ENCODE data around the gene KIAA2012. TPM values are rescaled to one million over a fixed set of nuclear protein-coding genes. Genes with fewer than 3 reads are reported as not detected.

The KIAA2012 gene
- polyA plus RNA-seq, 2 donors, result not detected

DNA sequence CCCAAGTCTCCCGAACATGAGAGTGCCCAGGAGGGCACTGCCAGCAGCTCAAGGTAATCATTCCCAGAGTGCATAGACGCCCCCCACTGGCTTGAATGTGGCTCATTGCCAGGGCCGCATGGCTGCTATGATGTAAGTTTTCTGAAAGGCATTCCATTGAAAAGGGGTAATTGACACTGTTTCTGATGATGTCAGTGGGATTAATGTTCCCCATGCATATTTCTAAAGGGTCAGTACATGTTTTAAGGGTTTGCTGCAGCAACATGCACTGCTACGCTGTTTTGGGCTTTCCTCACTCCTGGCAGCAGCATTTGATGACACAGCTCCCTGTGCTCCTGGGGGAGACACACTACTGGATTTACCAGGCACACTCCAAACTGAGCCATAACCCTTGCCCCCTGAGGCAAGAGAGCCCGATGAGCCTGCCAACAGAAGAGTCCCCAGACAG, 36.7 kb downstream of the KIAA2012 start:
- Histone ChIP-seq H3K9me3 (ENCODE audit: control insufficient read depth in 2 of 2, insufficient read depth in 1 of 2, low read depth in 1 of 2, low read length in 1 of 2) (no peaks in the 10 kb centered on the region), H3K36me3 (ENCODE audit: control insufficient read depth in 2 of 2, insufficient read depth in 2 of 2, low read length in 1 of 2) (no peaks in the 10 kb centered on the region), H3K27me3 (ENCODE audit: control insufficient read depth in 1 of 2, insufficient read depth in 2 of 2, low read length in 2 of 2) (no peaks in the 10 kb centered on the region), H3K4me1 (ENCODE audit: control insufficient read depth in 2 of 2, insufficient read depth in 2 of 2, low read length in 1 of 2) (peaks cover 0 to 4% of the 10 kb centered on the region in 2 donors), H3K27ac (ENCODE audit: low read depth in 2 of 2, low read length in 1 of 2) (no peak overlapping the region), H3K4me3 (ENCODE audit: low read depth in 1 of 2, low read length in 2 of 2) (no peak overlapping the region)
- WGBS, 2 donors, result 34 to 52% methylated on average over 5 of the region's 5 CpGs

DNA sequence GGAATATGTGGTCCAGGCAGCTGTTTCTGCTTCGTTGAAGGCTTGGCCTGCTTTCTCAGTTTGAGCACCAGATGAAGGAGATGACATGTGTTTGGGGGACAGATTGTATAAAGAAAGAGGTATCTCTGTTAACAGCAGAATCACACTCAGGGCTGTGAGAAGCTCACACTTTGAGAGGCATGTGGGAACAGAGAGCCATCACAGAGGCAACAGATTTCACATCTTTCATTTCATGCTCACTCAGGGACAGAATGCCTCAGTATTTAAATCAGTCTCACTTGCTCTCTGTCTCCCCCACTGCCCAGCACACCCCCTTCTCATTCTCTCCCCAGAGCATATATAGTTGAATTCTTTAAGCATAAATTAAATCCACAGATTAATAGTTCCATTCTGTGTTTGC, 37.4 kb downstream of the KIAA2012 start:
- H3K9me3 ChIP-seq (ENCODE audit: control insufficient read depth in 2 of 2, insufficient read depth in 1 of 2, low read depth in 1 of 2, low read length in 1 of 2), result no peaks in the 10 kb centered on the region
- 42 to 52% methylated on average over 1 of the region's 1 CpG for WGBS, 2 donors
- no peak overlapping the region for H3K4me3 ChIP-seq (ENCODE audit: low read depth in 1 of 2, low read length in 2 of 2)
- H3K27ac ChIP-seq (ENCODE audit: low read depth in 2 of 2, low read length in 1 of 2), result no peak overlapping the region
- no peaks in the 10 kb centered on the region for H3K27me3 ChIP-seq (ENCODE audit: control insufficient read depth in 1 of 2, insufficient read depth in 2 of 2, low read length in 2 of 2)
- H3K36me3 ChIP-seq (ENCODE audit: control insufficient read depth in 2 of 2, insufficient read depth in 2 of 2, low read length in 1 of 2), result no peaks in the 10 kb centered on the region
- peaks cover 0 to 4% of the 10 kb centered on the region in 2 donors for H3K4me1 ChIP-seq (ENCODE audit: control insufficient read depth in 2 of 2, insufficient read depth in 2 of 2, low read length in 1 of 2)

DNA sequence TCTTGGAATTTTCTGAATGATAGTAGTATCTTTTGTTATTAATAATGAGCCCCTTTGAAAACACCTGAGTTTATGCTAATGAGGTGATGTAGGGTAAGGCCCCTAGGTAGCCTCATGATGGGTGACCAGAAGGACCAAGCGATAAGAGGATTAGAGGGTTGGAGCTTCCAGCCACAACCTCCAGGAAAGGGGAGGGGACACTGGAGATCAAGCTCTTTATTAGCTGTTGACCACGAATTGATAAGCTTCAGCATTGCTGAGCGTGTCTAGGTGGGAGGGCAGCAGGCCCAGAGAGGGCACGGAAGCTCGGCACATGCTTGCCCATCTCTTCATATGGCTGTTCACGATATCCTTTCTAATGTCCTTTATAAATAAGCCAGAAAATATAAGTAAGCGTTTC, 39.0 kb downstream of the KIAA2012 start:
- no peak overlapping the region for H3K27ac ChIP-seq (ENCODE audit: low read depth in 2 of 2, low read length in 1 of 2)
- 87 to 96% methylated on average over 7 of the region's 7 CpGs for WGBS, 2 donors
- no peak overlapping the region for H3K4me3 ChIP-seq (ENCODE audit: low read depth in 1 of 2, low read length in 2 of 2)
- H3K4me1 ChIP-seq (ENCODE audit: control insufficient read depth in 2 of 2, insufficient read depth in 2 of 2, low read length in 1 of 2), result peaks cover 0 to 4% of the 10 kb centered on the region in 2 donors
- H3K27me3 ChIP-seq (ENCODE audit: control insufficient read depth in 1 of 2, insufficient read depth in 2 of 2, low read length in 2 of 2), result no peaks in the 10 kb centered on the region
- no peaks in the 10 kb centered on the region for H3K36me3 ChIP-seq (ENCODE audit: control insufficient read depth in 2 of 2, insufficient read depth in 2 of 2, low read length in 1 of 2)
- H3K9me3 ChIP-seq (ENCODE audit: control insufficient read depth in 2 of 2, insufficient read depth in 1 of 2, low read depth in 1 of 2, low read length in 1 of 2), result no peaks in the 10 kb centered on the region

GRCh38 chr2:202113571-202114142, 40.6 kb downstream of the KIAA2012 start:
- Histone ChIP-seq H3K27ac (ENCODE audit: low read depth in 2 of 2, low read length in 1 of 2) (no peak overlapping the region), H3K27me3 (ENCODE audit: control insufficient read depth in 1 of 2, insufficient read depth in 2 of 2, low read length in 2 of 2) (no peaks in the 10 kb centered on the region), H3K4me1 (ENCODE audit: control insufficient read depth in 2 of 2, insufficient read depth in 2 of 2, low read length in 1 of 2) (peaks cover 0 to 4% of the 10 kb centered on the region in 2 donors), H3K4me3 (ENCODE audit: low read depth in 1 of 2, low read length in 2 of 2) (no peak overlapping the region), H3K36me3 (ENCODE audit: control insufficient read depth in 2 of 2, insufficient read depth in 2 of 2, low read length in 1 of 2) (no peaks in the 10 kb centered on the region), H3K9me3 (ENCODE audit: control insufficient read depth in 2 of 2, insufficient read depth in 1 of 2, low read depth in 1 of 2, low read length in 1 of 2) (no peaks in the 10 kb centered on the region)
- WGBS, 2 donors, result 40 to 46% methylated on average over 6 of the region's 6 CpGs

DNA sequence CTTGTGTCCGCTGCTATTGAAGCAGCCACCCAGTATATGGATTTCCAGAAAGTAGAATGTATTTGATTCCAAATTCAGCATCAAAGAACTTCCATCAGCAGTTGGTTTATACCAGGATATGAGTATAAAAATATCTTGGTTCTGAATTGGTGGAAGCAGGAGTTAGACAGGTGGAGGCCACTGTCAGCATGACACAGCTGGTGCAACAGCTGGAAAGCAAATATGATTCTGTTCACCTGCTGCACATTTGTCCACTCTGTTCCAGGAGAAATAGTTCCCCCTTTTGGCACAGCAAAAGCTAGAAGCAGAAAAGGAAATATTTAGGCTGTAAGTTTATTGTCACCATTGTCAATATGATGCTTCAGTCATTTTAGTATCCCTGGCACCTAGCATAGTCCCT, 41.2 kb downstream of the KIAA2012 start:
- H3K4me1 ChIP-seq (ENCODE audit: control insufficient read depth in 2 of 2, insufficient read depth in 2 of 2, low read length in 1 of 2), result peaks cover 0 to 4% of the 10 kb centered on the region in 2 donors
- 77 to 82% methylated on average over 1 of the region's 1 CpG for WGBS, 2 donors

DNA sequence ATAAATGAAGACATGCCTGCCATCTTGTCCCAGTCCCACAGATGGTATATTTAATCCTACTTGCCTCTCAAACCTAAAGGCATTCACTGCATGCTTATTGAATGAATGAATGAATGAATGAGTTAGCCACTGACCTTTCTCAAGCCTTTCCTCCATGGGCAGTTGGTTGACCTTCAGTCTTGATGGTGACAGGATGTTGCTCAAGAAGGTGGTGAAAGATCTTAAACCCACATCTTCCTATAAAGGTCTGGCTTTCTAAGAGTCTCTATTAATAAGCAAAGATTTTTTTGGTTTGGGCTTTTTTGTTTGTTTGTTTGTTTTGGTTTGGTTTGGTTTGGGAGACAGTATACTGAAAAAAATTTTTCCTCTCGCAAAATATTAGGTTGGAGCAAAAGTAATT, 41.7 kb downstream of the KIAA2012 start:
- WGBS, 2 donors, result 91 to 95% methylated on average over 1 of the region's 1 CpG
- H3K27ac ChIP-seq (ENCODE audit: low read depth in 2 of 2, low read length in 1 of 2), result no peak overlapping the region
- peaks cover 0 to 4% of the 10 kb centered on the region in 2 donors for H3K4me1 ChIP-seq (ENCODE audit: control insufficient read depth in 2 of 2, insufficient read depth in 2 of 2, low read length in 1 of 2)
- no peak overlapping the region for H3K4me3 ChIP-seq (ENCODE audit: low read depth in 1 of 2, low read length in 2 of 2)
- H3K27me3 ChIP-seq (ENCODE audit: control insufficient read depth in 1 of 2, insufficient read depth in 2 of 2, low read length in 2 of 2), result no peaks in the 10 kb centered on the region
- H3K9me3 ChIP-seq (ENCODE audit: control insufficient read depth in 2 of 2, insufficient read depth in 1 of 2, low read depth in 1 of 2, low read length in 1 of 2), result no peaks in the 10 kb centered on the region
- no peaks in the 10 kb centered on the region for H3K36me3 ChIP-seq (ENCODE audit: control insufficient read depth in 2 of 2, insufficient read depth in 2 of 2, low read length in 1 of 2)

More for the DNA sequence above, 41.2 kb downstream of the KIAA2012 start:
- Histone ChIP-seq H3K4me3 (ENCODE audit: low read depth in 1 of 2, low read length in 2 of 2) (no peak overlapping the region), H3K36me3 (ENCODE audit: control insufficient read depth in 2 of 2, insufficient read depth in 2 of 2, low read length in 1 of 2) (no peaks in the 10 kb centered on the region), H3K27me3 (ENCODE audit: control insufficient read depth in 1 of 2, insufficient read depth in 2 of 2, low read length in 2 of 2) (no peaks in the 10 kb centered on the region), H3K27ac (ENCODE audit: low read depth in 2 of 2, low read length in 1 of 2) (no peak overlapping the region), H3K9me3 (ENCODE audit: control insufficient read depth in 2 of 2, insufficient read depth in 1 of 2, low read depth in 1 of 2, low read length in 1 of 2) (no peaks in the 10 kb centered on the region)

GRCh38 chr2:202115479-202115971, 42.5 kb downstream of the KIAA2012 start:
- 49 to 54% methylated on average over 1 of the region's 1 CpG for WGBS, 2 donors
- H3K27ac ChIP-seq (ENCODE audit: low read depth in 2 of 2, low read length in 1 of 2), result no peak overlapping the region
- H3K36me3 ChIP-seq (ENCODE audit: control insufficient read depth in 2 of 2, insufficient read depth in 2 of 2, low read length in 1 of 2), result no peaks in the 10 kb centered on the region

DNA sequence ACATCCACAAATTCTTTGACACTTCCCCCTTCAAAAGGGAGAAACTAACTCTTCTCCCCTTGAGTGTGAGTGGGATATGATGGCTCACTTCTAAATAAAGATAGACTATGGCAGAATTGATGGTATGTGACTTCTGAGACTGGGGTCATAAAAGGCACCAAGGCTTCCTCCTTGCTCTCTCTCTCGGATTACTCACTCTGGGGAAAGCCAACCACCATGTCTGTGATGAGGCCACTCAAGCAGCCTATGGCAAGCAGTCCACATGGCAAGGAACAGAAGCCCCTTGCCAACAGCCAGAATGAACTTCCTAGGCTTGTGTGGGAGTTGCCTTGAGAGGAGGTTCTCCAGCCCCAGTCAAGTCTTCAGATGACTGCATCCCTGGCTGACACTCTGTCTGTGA, 43.6 kb downstream of the KIAA2012 start:
- Histone ChIP-seq H3K27ac (ENCODE audit: low read depth in 2 of 2, low read length in 1 of 2) (no peak overlapping the region), H3K27me3 (ENCODE audit: control insufficient read depth in 1 of 2, insufficient read depth in 2 of 2, low read length in 2 of 2) (no peaks in the 10 kb centered on the region), H3K36me3 (ENCODE audit: control insufficient read depth in 2 of 2, insufficient read depth in 2 of 2, low read length in 1 of 2) (no peaks in the 10 kb centered on the region), H3K4me3 (ENCODE audit: low read depth in 1 of 2, low read length in 2 of 2) (no peak overlapping the region), H3K4me1 (ENCODE audit: control insufficient read depth in 2 of 2, insufficient read depth in 2 of 2, low read length in 1 of 2) (peaks cover 0 to 4% of the 10 kb centered on the region in 2 donors), H3K9me3 (ENCODE audit: control insufficient read depth in 2 of 2, insufficient read depth in 1 of 2, low read depth in 1 of 2, low read length in 1 of 2) (no peaks in the 10 kb centered on the region)
- WGBS, 2 donors, result 78 to 83% methylated on average over 1 of the region's 1 CpG

More at GRCh38 chr2:202115479-202115971, 42.5 kb downstream of the KIAA2012 start:
- Histone ChIP-seq H3K27me3 (ENCODE audit: control insufficient read depth in 1 of 2, insufficient read depth in 2 of 2, low read length in 2 of 2) (no peaks in the 10 kb centered on the region), H3K4me1 (ENCODE audit: control insufficient read depth in 2 of 2, insufficient read depth in 2 of 2, low read length in 1 of 2) (peaks cover 0 to 4% of the 10 kb centered on the region in 2 donors), H3K4me3 (ENCODE audit: low read depth in 1 of 2, low read length in 2 of 2) (no peak overlapping the region), H3K9me3 (ENCODE audit: control insufficient read depth in 2 of 2, insufficient read depth in 1 of 2, low read depth in 1 of 2, low read length in 1 of 2) (no peaks in the 10 kb centered on the region)

DNA sequence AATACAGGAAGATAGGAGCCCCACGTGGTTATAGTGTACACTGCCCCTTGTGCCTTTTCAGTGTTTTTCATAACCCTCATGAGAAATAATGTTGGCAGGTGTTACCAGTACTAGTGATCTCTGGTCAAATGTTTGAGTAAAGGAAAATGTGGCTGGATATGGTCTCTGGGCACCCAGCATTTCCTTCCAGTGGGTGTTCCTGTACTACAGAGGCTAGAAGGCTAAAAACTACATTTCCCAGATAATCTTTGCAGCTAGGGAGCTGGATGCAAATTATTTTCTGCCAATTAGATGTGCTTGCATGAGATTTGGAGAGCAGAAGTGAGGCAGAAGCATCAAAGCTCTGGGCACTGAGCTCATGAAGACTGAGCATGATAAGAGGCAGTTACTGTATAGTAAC, 45.1 kb downstream of the KIAA2012 start:
- no peak overlapping the region for H3K27ac ChIP-seq (ENCODE audit: low read depth in 2 of 2, low read length in 1 of 2)
- WGBS, 2 donors, result 69 to 72% methylated on average over 1 of the region's 1 CpG
- H3K4me3 ChIP-seq (ENCODE audit: low read depth in 1 of 2, low read length in 2 of 2), result no peak overlapping the region
- H3K27me3 ChIP-seq (ENCODE audit: control insufficient read depth in 1 of 2, insufficient read depth in 2 of 2, low read length in 2 of 2), result no peaks in the 10 kb centered on the region
- H3K4me1 ChIP-seq (ENCODE audit: control insufficient read depth in 2 of 2, insufficient read depth in 2 of 2, low read length in 1 of 2), result peaks cover 0 to under 1% of the 10 kb centered on the region in 2 donors
- H3K36me3 ChIP-seq (ENCODE audit: control insufficient read depth in 2 of 2, insufficient read depth in 2 of 2, low read length in 1 of 2), result no peaks in the 10 kb centered on the region
- H3K9me3 ChIP-seq (ENCODE audit: control insufficient read depth in 2 of 2, insufficient read depth in 1 of 2, low read depth in 1 of 2, low read length in 1 of 2), result no peaks in the 10 kb centered on the region

- H3K4me3 ChIP-seq (ENCODE audit: low read depth in 1 of 2, low read length in 2 of 2), result no peak overlapping the region
- no peak overlapping the region for H3K27ac ChIP-seq (ENCODE audit: low read depth in 2 of 2, low read length in 1 of 2)
- H3K27me3 ChIP-seq (ENCODE audit: control insufficient read depth in 1 of 2, insufficient read depth in 2 of 2, low read length in 2 of 2), result no peaks in the 10 kb centered on the region
- no peaks in the 10 kb centered on the region for H3K9me3 ChIP-seq (ENCODE audit: control insufficient read depth in 2 of 2, insufficient read depth in 1 of 2, low read depth in 1 of 2, low read length in 1 of 2)
- no peaks in the 10 kb centered on the region for H3K4me1 ChIP-seq (ENCODE audit: control insufficient read depth in 2 of 2, insufficient read depth in 2 of 2, low read length in 1 of 2)
- no peaks in the 10 kb centered on the region for H3K36me3 ChIP-seq (ENCODE audit: control insufficient read depth in 2 of 2, insufficient read depth in 2 of 2, low read length in 1 of 2)
- 80 to 83% methylated on average over 3 of the region's 3 CpGs for WGBS, 2 donors
Measured at GRCh38 chr2:202120828-202121227, 47.8 kb downstream of the KIAA2012 start.

Data from esophagus (tissue), 2 donors.